Sciatic nerve (tissue), 2 donors: ENCODE data around the gene ZCCHC10. TPM values are rescaled to one million over a fixed set of nuclear protein-coding genes. Genes with fewer than 3 reads are reported as not detected.
A peak's percentile ranks its signal among the peaks of the same experiment; 100 is the strongest.
"Not testable (repeated sequence)": the region's sequence is repeated elsewhere in the genome, so short reads cannot be mapped to it uniquely, and the experiment has no call there.

Source experiments
- ATAC-seq: fragments of 200-7000 bp; cut with Tn5 transposase; one replicate; pipeline ENCODE4 v1.9.1; 2020; ENCODE audit warnings: mild to moderate bottlenecking, moderate library complexity
- DNase-seq: peaks from one replicate; pipeline ENCODE4 v3.0.0-alpha.2; 2020; ENCODE audit warnings: low spot score
- intact Hi-C: fragments of 100-400 bp; cut with DNase I; formaldehyde crosslinking; loops from one replicate; pipeline ENCODE4 v1.14.2; 2022
- total RNA-seq: library from RNA; stranded (reverse); fragmentation: NEBNext Ultra II Directional; extraction: Animal tissue kit (Norgen Biotek cat#: 25700); gene quantifications from one replicate; pipeline ENCODE4 v1.2.1, GENCODE V29; 2021
- donor health status: DM: no; HTN: no; CAD: no.
- donor health status: DM: no; HTN: no; CAD: no.

Gene ZCCHC10
- total RNA-seq, 1 donor from 2014 or later = 15.0 TPM

DNA sequence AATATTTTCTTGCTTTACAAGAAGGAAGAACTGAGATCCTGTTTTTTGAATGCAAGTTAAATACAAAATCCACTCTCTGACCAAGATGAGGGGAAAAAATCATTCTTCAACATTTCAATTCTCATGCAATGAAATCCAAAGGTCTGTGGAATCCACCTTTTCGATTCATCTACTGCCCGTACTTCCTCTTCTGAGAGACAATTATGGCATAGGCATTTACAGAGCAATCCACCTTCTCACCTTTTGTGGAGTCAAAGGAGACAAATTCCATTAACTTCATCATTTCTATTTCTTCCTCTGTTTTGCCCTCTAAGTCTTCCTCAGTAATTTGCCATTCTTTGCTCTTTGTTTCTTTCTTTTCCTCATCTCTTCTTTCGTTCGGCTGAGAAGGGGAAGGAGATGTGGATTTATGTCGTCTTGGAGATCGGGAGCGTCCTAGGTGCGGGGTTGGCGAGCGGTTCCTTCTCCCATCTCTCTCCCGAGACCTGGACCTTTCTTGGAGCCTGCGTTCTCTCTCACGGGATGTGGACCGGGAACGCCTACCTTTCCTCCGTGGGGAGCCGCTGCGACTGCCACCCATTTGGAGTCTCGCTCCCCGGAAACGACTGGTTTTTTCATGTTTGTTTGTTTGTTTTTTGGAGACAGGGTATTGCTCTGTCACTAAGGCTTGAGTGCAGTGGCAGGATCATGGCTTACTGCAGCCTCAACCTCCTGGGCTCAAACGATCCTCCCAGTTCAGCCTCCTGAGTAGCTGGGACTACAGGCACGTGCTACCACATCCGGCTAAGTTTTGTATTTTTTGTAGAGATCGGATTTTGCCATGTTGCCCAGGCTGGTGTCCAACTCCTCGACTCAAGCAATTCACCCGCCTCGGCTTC lies 38.6 kb downstream of the ZCCHC10 start:
- no peak for DNase-seq
- ATAC-seq = no peak
- intact Hi-C loops = no loop called here

DNA sequence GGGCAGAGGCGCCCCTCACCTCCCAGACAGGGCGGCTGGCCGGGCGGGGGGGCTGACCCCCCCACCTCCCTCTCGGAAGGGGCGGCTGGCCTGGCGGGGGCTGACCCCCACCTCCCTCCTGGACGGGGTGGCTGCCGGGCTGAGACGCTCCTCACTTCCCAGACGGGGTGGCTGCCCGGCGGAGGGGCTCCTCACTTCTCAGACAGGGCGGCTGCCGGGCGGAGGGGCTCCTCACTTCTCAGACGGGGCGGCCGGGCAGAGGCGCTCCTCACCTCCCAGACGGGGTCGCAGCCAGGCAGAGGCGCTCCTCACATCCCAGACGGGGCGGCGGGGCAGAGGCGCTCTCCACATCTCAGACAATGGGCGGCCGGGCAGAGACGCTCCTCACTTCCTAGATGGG lies 43.4 kb downstream of the ZCCHC10 start:
- ATAC-seq, intact Hi-C loops, DNase-seq: not testable (repeated sequence)

DNA sequence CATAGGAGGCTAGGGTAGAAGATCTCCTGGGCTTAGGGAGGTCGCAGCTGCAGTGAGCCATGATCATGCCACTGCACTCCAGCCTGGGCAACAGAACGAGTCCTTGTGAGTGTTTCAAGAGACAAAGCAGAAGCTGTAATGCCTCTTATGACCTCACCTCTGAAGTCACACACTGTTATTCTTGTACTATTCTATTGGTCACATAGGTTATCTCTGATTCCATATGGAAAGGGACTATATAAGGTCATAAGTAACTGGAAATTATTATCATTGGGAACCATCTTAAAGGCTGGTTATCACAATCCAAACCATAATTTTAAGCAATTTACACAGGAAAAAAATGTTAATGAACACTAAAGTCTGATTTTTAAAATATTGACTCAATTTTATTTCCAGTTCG lies 45.1 kb downstream of the ZCCHC10 start:
- intact Hi-C loops = no loop called here
- DNase-seq (no peak), ATAC-seq (no peak)

DNA sequence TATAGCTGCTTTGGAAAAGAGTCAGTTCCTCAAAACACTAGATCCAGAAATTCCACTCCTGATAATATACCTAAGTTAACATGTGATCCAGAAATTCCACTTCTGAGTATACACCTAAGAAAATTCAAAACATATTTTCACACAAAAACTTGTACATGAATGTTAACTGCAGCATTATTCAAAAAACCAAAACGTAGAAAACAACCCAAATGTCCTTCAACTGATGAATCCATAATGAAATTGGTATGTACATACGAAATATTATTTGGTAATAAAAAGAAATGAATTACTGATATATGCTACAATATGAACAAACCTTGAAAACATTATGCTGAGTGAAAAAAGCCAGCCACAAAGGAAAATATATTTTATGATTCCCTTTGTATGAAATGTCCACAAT lies 46.4 kb downstream of the ZCCHC10 start:
- DNase-seq (no peak), ATAC-seq (no peak)
- intact Hi-C loops = no loop called here

DNA sequence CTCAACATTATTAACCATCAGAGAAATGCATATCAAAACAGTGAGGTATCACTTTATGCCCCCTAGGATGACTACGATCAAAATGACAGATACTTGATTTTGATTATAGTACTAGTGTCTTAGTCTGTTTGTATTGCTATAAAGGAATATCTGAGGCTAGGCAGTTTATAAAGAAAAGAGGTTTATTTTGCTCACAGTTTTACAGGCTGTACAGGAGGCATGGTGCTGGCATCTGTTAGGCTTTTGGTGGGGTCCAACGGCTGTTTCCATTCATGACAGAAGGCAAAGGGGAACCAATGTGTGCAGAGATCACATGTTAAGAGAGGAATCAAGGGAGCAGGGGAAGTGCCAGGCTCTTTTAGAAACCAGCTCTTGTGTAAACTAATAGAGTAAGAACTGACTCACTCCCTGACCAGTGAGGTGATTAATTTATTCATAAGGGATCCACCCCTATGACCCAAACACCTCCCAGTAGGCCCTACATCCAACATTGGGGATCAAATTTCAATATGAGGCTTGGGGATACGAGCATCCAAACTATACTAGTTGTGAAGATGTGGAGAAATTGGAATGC lies 46.9 kb downstream of the ZCCHC10 start:
- intact Hi-C loops = no loop called here
- DNase-seq = no peak
- ATAC-seq = no peak

DNA sequence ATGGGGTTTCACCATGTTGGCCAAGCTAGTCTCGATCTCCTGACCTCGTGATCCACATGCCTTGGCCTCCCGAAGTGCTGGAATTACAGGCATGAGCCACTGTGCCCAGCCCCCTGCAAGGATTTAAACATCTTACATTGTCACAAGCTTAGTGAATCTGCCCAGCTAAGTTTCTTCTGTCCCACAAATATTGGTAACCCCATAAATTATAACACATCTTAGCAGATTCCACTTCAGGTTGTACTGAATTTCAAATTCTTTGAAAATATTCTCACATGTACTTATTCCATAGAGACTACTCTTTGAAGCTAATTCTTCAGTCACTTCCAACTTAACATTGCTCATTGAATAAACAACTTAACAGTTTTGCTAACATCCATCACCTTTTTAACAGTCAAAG lies 49.5 kb downstream of the ZCCHC10 start:
- intact Hi-C loops = no loop called here
- ATAC-seq = no peak
- DNase-seq = no peak

DNA sequence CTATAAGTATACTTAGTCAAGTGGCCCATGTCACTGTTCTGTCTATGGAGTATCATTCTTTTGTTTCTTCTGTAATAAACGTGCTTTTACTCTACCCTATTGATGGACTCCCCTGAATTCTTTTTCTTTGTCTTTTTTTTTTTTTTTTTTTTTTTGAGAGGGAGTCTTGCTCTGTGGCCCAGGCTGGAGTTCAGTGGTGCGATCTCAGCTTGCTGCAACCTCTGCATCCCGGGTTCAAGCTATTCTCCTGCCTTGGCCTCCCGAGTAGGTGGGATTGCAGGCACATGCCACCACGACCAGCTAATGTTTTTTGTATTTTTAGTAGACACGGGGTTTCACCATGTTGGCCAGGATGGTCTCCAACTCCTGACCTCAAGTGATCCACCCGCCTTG lies 53.9 kb downstream of the ZCCHC10 start:
- ATAC-seq, intact Hi-C loops, DNase-seq: not testable (repeated sequence)

DNA sequence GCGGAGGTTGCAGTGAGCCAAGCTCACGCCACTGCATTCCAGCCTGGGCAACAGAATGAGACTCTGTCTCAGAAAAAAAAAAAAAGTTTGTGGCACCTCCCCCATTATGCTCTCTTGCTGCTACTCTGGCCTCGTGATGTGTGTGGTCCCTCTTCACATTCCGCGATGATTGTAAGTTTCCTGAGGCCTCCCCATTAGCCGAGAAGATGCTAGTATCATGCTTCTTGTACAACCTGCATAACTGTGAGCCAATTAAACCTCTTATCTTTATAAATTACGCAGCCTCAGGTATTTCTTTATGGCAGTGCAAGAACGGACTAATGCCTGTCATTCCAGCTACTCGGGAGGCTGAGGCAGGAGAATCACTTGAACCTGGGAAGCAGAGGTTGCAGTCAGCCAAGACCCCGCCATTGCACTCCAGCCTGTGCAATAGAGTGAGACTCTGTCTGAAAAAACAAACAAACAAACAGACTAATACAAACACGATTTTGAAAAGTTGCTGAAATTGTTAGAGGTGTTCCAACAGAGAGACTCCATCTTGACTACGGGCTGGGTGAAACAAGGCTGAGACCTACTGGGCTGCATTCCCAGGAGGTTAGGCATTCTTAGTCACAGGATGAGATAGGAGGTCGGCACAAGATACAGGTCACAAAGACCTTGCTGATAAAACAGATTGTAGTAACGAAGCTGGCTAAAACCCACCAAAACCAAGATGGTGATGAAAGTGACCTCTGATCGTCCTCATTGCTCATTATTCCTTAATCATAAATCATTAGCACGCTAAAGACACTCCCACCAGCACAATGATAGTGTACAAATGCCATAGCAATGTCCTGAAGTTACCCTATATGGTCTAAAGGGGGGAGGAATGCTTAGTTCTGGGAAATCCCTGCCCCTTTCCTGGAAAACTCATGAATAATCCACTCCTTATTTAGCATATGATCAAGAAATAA lies 54.6 kb downstream of the ZCCHC10 start:
- DNase-seq (no peak), ATAC-seq (no peak)
- intact Hi-C loops = no loop called here

DNA sequence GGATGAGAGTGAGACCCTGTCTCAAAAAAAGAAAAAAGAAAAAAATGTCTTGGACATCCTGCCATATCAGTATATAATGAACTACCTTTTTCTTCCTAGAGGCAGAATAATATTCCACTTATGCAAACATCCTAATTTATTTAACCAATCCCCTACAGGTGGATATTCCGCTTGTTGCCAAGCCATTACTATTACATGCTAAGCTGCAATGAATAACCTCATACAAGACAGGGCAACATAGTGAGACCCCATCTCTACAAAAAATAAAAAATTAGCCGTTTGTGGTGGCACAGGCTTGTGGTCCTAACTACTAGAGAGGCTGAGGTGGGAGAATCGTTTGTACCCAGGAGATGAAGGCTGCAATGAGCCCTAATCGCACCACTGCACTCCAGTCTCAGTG lies 61.2 kb downstream of the ZCCHC10 start:
- ATAC-seq (no peak), DNase-seq (no peak)
- intact Hi-C loops = no loop called here

DNA sequence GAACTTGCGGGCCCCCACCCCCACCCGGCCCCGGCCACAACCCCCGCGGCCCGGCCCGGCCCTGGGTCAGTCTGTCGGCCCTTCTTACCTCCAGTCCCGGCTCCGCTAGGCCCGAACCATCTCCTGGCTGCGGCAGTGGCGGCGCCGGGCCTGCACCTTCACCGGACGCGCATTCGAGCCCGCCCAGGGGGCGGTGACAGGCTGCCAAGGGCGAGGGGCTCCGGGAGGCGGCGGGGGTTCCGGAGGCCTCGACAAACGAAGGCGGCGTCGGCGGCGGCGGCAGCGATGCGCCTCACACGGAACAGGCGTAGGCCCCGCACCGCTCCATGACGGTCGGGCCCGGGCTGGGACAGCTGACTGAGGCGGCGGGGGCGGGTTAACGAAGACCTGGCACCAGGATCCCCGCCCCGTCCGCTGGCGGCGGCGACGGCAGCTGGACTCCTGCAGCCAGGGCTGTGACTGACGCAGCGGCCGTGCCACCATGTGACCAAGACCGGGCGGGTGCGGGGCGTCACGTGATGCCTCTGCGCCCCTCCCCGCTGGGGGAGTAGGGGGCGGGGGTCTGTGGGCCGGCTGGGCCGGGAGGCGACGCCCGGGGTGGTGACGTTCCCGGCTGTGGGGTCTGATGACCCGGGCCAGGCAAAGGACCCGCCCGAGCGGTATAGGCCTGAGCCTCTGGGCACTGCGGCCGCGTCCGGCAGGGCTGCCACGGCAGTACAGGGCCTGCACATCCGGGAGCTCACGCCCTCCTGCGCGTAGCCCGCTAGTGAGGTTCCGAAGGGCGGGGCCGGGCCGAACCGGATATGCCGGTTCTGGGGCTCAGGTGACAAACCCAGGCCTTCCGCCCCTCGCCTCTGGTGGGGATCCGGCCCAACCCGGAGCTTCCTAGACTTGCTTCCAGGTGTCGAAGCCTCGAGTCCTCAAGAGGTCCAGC lies 62.9 kb downstream of the ZCCHC10 start, which contains the start of gene AFF4:
AFF4 (minus strand) TSS at position 464 of the 934 bp plus-strand sequence. CDS start 26,445 bp downstream, outside the sequence.
- DNase-seq (peak; percentile 98), ATAC-seq (peak; percentile 98)
- intact Hi-C loops = no loop called here

DNA sequence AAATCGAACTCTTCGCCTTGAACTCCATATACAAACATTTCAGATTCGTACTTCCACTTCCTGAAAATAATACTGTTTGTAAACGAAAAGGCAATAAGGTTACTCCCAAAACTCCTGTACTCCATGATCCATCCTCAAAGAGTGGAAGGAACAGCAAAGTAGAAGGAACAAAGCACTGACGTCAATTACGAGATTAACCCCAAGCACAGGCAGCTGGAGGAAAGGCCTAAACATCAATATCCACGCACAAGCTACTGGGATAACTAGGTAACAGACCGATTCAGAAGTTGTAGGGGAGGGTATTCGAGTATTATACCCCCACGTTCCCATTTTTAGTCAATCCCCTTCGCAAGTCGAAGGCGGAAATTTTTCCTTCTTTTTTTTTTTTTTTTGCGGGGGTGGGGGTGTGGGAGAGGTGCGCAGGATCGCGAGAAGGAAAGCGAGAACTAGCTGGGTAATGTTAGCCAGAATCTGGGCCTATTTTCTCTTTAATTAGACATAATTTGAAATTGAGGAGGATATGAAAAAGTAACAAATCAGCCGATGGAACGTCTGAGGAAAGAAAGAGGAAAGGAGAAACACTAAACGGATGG lies 63.8 kb downstream of the ZCCHC10 start:
- DNase-seq = no peak
- peak; percentile 37 for ATAC-seq
- intact Hi-C loops = no loop called here

DNA sequence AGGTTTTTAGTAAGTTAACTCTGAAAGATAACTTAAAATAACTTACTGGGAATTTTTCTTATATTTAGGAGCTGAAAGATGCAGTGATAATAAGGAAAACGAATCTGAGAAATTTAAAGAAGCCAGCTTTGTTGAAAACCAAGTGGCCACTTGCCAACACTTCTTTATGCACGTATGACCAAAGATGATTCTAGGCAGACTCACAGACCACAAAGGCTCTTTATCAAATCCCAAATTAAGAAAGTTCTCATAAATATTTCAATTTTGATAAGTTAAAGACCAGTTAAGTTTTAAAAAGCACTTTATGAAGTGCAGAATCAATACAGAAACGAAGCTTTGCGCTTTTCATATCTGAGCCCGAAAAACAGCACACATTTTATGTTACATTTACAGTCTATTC lies 64.5 kb downstream of the ZCCHC10 start:
- DNase-seq (no peak), ATAC-seq (no peak)
- intact Hi-C loops = no loop called here

DNA sequence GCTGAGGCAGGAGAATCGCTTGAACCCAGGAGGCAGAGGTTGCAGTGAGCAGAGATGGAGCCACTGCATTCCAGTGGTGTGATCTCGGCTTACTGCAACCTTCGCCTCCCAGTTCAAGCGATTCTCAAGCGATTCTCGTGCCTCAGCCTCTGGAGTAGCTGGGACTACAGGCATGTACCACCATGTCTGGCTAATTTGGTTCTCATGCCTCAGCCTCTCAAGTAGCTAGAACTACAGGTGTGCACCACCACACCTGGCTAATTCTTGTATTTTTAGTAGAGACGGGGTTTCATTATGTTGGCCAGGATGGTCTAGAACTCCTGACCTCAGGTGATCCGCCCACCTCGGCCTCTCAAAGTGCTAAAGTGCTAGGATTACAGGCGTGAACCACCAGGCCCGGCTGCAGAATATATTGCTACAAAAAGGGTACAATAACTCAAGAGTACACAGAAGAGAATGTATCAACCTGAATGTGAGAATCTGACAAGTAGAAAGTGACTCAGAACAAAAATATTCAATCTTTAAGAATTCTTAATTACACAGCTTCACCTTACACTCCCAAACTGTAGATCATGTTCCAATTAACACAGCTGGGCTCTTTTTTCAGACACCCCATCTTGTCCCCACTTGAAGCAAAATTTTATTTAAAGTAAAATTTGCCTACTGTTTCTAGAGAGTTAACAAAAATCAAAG lies 65.1 kb downstream of the ZCCHC10 start:
- ATAC-seq, DNase-seq, intact Hi-C loops: not testable (repeated sequence)

DNA sequence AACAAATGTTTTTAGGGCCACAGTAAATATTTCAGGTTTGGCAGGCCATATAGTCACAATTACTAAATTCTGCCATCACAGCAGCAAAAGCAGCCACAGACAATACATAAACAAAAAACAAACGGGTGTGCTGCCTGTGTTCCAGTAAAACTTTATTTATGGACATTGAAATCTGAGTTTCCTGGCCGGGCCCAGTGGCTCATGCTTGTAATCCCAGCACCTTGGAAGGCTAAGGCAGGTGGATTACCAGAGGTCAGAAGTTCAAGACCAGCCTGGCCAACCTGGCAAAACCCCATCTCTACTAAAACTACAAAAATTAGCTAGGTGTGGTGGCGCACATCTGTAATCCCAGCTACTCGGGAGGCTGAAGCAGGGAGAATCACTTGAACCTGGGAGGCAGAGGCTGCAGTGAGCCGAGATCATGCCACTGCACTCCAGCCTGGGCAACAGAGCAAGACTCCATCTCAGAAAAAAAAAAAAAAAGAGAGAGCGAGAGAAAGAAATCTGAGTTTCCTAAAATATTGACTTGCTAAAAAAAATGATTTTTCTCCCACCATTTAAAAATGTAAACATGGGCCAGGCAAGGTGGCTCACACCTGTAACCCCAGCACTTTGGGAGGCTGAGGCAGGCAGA lies 70.1 kb downstream of the ZCCHC10 start:
- intact Hi-C loops, ATAC-seq, DNase-seq: not testable (repeated sequence)

DNA sequence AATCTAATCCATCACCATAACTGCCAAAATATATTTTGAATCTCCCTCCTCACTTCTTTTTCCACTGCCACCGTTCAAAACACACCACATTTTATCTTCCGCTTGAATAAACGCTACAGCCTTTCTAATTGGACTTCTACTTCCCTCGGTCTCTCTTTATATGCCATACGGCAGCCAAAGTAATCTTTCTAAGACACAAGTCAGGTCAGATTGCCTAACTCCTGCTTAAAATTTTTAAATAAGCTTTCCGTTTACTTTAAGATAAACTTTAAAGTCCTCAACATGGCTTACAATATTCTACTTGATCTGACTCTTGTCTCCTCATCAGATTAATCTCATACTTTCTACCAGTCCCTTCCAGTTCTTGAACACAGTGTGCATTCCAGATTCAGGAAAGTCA lies 72.6 kb downstream of the ZCCHC10 start:
- no peak for DNase-seq
- no peak for ATAC-seq
- intact Hi-C loops = no loop called here

DNA sequence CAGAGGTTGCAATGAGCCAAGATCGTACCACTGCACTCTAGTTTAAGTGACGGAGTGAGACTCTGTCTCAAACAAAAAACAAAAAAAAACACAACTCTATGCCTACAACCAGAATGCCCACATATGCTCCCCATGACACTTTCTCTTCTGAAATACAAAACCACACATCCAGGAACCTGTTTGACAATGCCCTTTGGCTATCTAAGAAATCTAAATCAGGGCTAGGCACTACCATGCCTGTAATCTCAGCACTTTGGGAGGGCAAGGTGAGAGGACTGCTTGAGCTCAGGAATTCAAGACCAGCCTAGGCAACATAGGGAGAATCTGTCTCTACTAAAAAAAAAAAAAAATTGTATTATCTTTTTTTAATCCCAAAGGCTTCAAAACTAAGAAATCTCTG lies 73.5 kb downstream of the ZCCHC10 start:
- ATAC-seq = no peak
- intact Hi-C loops = no loop called here
- DNase-seq = no peak

DNA sequence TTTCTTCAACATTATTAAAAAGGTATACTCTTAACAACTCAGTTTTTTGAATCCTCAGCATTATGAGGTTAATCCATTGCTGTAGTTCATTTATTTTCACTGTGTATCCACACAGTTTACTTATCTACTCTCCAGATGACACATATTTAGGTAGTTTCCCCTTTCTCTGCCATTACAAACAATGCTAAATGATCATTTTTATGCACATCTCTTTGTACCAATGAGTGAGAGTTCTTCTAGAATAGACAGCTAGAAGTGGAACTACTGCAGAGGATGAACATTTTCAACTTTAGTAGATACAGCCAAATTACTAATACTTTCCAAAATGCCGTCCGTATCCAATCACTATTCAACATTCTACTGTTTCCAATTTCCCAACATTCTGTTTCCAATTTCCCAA lies 74.5 kb downstream of the ZCCHC10 start:
- DNase-seq (no peak), ATAC-seq (no peak)
- intact Hi-C loops = no loop called here
